Panc1 (cell line): ENCODE results near the gene AHDC1.

Experiments
- CTCF ChIP-seq: fragments of 450-650 bp; IDR thresholded peaks from 2 replicates; pipeline ENCODE4 v1.5.1; 2017; ENCODE audit warnings: mild to moderate bottlenecking
- REST ChIP-seq, 2 experiments: IDR thresholded peaks; 2 replicates each; pipeline ENCODE4 v1.6.1; 2011 to 2012; ENCODE audit warnings: low read depth in 2 of 2, control low read depth in 1 of 2, low read length in 1 of 2, mild to moderate bottlenecking in 1 of 2, moderate library complexity in 1 of 2; ENCODE audit not compliant: insufficient read depth in 1 of 2

- TF ChIP-seq CTCF (no peak), REST (IDR thresholded peaks at IDR 0.05; ENCODE audit: insufficient read depth in 1 of 2, low read depth in 2 of 2, low read length in 1 of 2) (no peak)
Observed at GRCh38 chr1:27647328-27647727, 43.4 kb upstream of the AHDC1 start.
